ENCODE data around the gene EXOC7. TPM values are rescaled to one million over a fixed set of nuclear protein-coding genes. Genes with fewer than 3 reads are reported as not detected.

The EXOC7 gene
- polyA plus RNA-seq, 1 donor from 2014 or later: 146 TPM

- Histone ChIP-seq H3K36me3 (ENCODE audit: insufficient read depth, low read length) (peaks cover 7% of the 10 kb centered on the region), H2AFZ (ENCODE audit: low read depth, low read length) (no peak overlapping the region), H3K27me3 (ENCODE audit: insufficient read depth, low read depth, low read length) (no peaks in the 10 kb centered on the region), H3K9me3 (ENCODE audit: low read length) (no peaks in the 10 kb centered on the region), H3F3A (ENCODE audit: insufficient read depth, low read length, poor library complexity, severe bottlenecking) (no peaks in the 10 kb centered on the region), H3K4me2 (ENCODE audit: low read length) (no peak overlapping the region), H3K4me3 (ENCODE audit: low read length) (no peak overlapping the region), H3K79me2 (replicated peaks; ENCODE audit: insufficient read depth, low read length) (no peaks in the 10 kb centered on the region), H4K20me1 (ENCODE audit: insufficient read depth) (no peaks in the 10 kb centered on the region), H3K9me2 (ENCODE audit: insufficient read depth, low read length) (no peaks in the 10 kb centered on the region), H3K27ac (ENCODE audit: low read length) (no peak overlapping the region), H3K9ac (ENCODE audit: low read length) (no peak overlapping the region)
- TF ChIP-seq RAD21 (conservative IDR thresholded peaks at IDR 0.05) (no peak), TAF1 (IDR thresholded peaks at IDR 0.05; ENCODE audit: low read depth) (no peak), MXI1 (conservative IDR thresholded peaks at IDR 0.05; ENCODE audit: poor library complexity, severe bottlenecking) (no peak), REST (IDR thresholded peaks at IDR 0.05; ENCODE audit: borderline replicate concordance) (no peak), SMC3 (conservative IDR thresholded peaks at IDR 0.05; ENCODE audit: poor library complexity) (no peak), EZH2 (IDR thresholded peaks at IDR 0.05; ENCODE audit: borderline replicate concordance, insufficient read depth, low read length, poor library complexity, severe bottlenecking) (no peak), CTCF (IDR thresholded peaks at IDR 0.05; ENCODE audit: poor library complexity, severe bottlenecking) (no peak), POLR2AphosphoS5 (IDR thresholded peaks at IDR 0.05) (no peak), EP300 (conservative IDR thresholded peaks at IDR 0.05; ENCODE audit: poor library complexity, severe bottlenecking) (no peak)
Measured at GRCh38 chr17:76038050-76038449, 65.5 kb downstream of the EXOC7 start.

GRCh38 chr17:76036497-76037261, 66.9 kb downstream of the EXOC7 start:
- Histone ChIP-seq H3K27me3 (ENCODE audit: insufficient read depth, low read depth, low read length) (no peaks in the 10 kb centered on the region), H3K79me2 (replicated peaks; ENCODE audit: insufficient read depth, low read length) (no peaks in the 10 kb centered on the region), H3K9ac (ENCODE audit: low read length) (no peak overlapping the region), H3K4me2 (ENCODE audit: low read length) (no peak overlapping the region), H3K4me3 (ENCODE audit: low read length) (no peak overlapping the region), H4K20me1 (ENCODE audit: insufficient read depth) (no peaks in the 10 kb centered on the region), H2AFZ (ENCODE audit: low read depth, low read length) (no peak overlapping the region), H3K9me3 (ENCODE audit: low read length) (no peaks in the 10 kb centered on the region), H3K9me2 (ENCODE audit: insufficient read depth, low read length) (no peaks in the 10 kb centered on the region), H3K27ac (ENCODE audit: low read length) (no peak overlapping the region), H3K36me3 (ENCODE audit: insufficient read depth, low read length) (peaks cover 7% of the 10 kb centered on the region), H3F3A (ENCODE audit: insufficient read depth, low read length, poor library complexity, severe bottlenecking) (no peaks in the 10 kb centered on the region)
- TF ChIP-seq POLR2AphosphoS5 (IDR thresholded peaks at IDR 0.05): no peak
